Breast epithelium (tissue), 4 donors: Measurements from ENCODE around the gene GMDS. TPM values are rescaled to one million over a fixed set of nuclear protein-coding genes. Genes with fewer than 3 reads are reported as not detected.
A peak's percentile ranks its signal among the peaks of the same experiment; 100 is the strongest.

Experiments used
- DNase-seq, 2 donors: peaks; one replicate each; pipeline ENCODE4 v3.0.0-alpha.2; 2019; ENCODE audit warnings: low spot score in 2 of 2
- H3K27ac ChIP-seq, 2 donors: fragments of 200-600 bp; sonication (generic) in 1 of 2; one replicate each; pipeline ENCODE4 v1.5.1; 2016 to 2019; ENCODE audit warnings: mild to moderate bottlenecking in 1 of 2
- H3K27me3 ChIP-seq, 2 donors: fragments of 200-600 bp; sonication (generic) in 1 of 2; one replicate each; pipeline versions ENCODE4 v1.5.1 to v1.6.0; 2017 to 2019; ENCODE audit warnings: control low read depth in 1 of 2, mild to moderate bottlenecking in 1 of 2
- H3K36me3 ChIP-seq: fragments of 200-600 bp; one replicate; pipeline ENCODE4 v1.5.1; 2019
- H3K4me1 ChIP-seq, 2 donors: fragments of 200-600 bp; sonication (generic); one replicate each; pipeline ENCODE4 v1.5.1; 2016 to 2019; ENCODE audit warnings: control low read depth in 1 of 2
- H3K4me3 ChIP-seq, 3 donors: fragments of 200-600 bp; sonication (generic); 1 replicate in 2 of 3; 2 replicates in 1 of 3; pipeline ENCODE4 v1.5.1; 2016 to 2019; ENCODE audit warnings: mild to moderate bottlenecking in 3 of 3, moderate library complexity in 2 of 3
- H3K9me3 ChIP-seq, 2 donors: fragments of 200-600 bp; sonication (generic) in 1 of 2; one replicate each; pipeline ENCODE4 v1.5.1; 2016 to 2019; ENCODE audit warnings: control low read depth in 1 of 2
- POLR2A ChIP-seq: fragments of 450-650 bp; IDR thresholded peaks from one replicate; pipeline ENCODE4 v1.6.1; 2016; ENCODE audit warnings: antibody characterized with exemption, mild to moderate bottlenecking, moderate library complexity
- POLR2AphosphoS5 ChIP-seq, 3 donors: sonication (generic); formaldehyde crosslinking; IDR thresholded peaks; one replicate each; pipeline ENCODE4 v1.6.1; 2017; ENCODE audit warnings: antibody characterized with exemption in 3 of 3
- intact Hi-C: fragments of 100-400 bp; cut with DNase I; formaldehyde crosslinking; loops from one replicate; pipeline ENCODE4 v1.15.1; 2023; ENCODE audit warnings: low total_unique reads
- total RNA-seq, 3 donors: library from RNA; depleted of rRNA; stranded (reverse); fragments of >200 nt; gene quantifications; one replicate each; pipeline ENCODE4 v1.1.0, GENCODE V29; 2016
- TF ChIP-seq, protein P1 (sequence below), 3 donors: fragments of 450-650 bp; IDR thresholded peaks; one replicate each; pipeline ENCODE4 v1.5.1; 2016 to 2017; ENCODE audit warnings: antibody characterized with exemption in 3 of 3, mild to moderate bottlenecking in 3 of 3, moderate library complexity in 3 of 3

Gene GMDS
- total RNA-seq, 3 donors from 2014 or later, result 7.5 to 29.2 (median 17.0) TPM

DNA sequence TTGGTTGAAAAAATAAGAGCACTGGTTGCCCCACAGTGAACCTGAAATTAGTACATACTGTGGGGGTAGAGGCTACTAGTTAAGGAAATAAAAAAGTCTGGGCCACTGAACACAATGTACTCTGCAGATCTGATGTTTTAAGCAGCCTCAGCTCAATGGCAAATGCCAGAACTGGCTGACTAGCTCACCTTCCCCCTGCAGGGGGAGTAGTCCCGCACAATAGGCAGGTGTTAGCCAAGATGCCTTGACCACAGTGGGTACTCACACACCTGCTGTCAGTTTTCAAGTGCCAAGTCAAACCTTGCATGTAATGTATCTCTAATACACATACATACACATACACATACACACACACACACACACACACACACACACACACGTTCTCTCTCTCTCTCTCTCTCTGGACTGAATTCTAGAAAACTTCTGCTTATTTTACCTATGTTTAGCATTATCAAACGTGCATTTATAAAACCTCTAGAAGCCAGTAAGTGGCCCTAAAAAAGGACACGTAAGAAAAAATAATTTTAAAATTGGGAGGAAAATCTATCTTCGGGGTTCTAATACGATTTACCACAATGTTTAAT is 36.1 kb downstream of the GMDS start:
- intact Hi-C loops, result no loop called here
- no peaks in the 10 kb centered on the region for H3K27me3 ChIP-seq

DNA sequence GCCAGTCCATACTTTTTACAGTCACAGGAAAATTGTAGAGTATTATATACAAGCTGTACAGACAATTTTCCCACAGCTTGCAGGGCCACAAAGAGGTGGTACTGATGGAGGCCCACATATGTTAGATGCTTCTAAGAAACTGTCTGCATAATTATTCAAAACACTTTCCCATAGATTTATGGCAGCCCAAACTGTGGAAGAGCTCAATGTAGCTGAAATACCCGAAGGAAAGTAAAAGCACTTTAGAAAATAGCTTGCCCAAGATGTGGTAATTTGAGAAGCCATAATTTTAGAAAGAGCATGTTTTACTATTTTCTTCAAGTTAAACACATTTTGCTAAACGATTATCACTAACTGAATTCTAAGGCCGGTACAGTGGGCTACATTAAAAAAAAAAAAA is 36.9 kb downstream of the GMDS start:
- H3K27me3 ChIP-seq, result no peaks in the 10 kb centered on the region
- no peak overlapping the region for H3K27ac ChIP-seq
- TF ChIP-seq, protein P1, sequence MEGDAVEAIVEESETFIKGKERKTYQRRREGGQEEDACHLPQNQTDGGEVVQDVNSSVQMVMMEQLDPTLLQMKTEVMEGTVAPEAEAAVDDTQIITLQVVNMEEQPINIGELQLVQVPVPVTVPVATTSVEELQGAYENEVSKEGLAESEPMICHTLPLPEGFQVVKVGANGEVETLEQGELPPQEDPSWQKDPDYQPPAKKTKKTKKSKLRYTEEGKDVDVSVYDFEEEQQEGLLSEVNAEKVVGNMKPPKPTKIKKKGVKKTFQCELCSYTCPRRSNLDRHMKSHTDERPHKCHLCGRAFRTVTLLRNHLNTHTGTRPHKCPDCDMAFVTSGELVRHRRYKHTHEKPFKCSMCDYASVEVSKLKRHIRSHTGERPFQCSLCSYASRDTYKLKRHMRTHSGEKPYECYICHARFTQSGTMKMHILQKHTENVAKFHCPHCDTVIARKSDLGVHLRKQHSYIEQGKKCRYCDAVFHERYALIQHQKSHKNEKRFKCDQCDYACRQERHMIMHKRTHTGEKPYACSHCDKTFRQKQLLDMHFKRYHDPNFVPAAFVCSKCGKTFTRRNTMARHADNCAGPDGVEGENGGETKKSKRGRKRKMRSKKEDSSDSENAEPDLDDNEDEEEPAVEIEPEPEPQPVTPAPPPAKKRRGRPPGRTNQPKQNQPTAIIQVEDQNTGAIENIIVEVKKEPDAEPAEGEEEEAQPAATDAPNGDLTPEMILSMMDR (IDR thresholded peaks at IDR 0.05), result no peak
- TF ChIP-seq POLR2A, result no peak
- TF ChIP-seq POLR2AphosphoS5 (IDR thresholded peaks at IDR 0.05), result no peak
- DNase-seq, result no peak
- intact Hi-C loops, result no loop called here
- H3K9me3 ChIP-seq, result no peaks in the 10 kb centered on the region
- H3K4me3 ChIP-seq, result no peak overlapping the region
- H3K36me3 ChIP-seq, result no peaks in the 10 kb centered on the region
- no peaks in the 10 kb centered on the region for H3K4me1 ChIP-seq

More for the DNA sequence above, 36.1 kb downstream of the GMDS start:
- DNase-seq, result peak in 1 of 2 donors; percentile 28
- TF ChIP-seq, protein P1 (IDR thresholded peaks at IDR 0.05), result peak in 2 of 3 donors; percentile 33 to 54
- TF ChIP-seq POLR2A, result no peak
- Histone ChIP-seq H3K4me3 (no peak overlapping the region), H3K36me3 (no peaks in the 10 kb centered on the region), H3K27ac (no peak overlapping the region), H3K4me1 (no peaks in the 10 kb centered on the region), H3K9me3 (no peaks in the 10 kb centered on the region)

DNA sequence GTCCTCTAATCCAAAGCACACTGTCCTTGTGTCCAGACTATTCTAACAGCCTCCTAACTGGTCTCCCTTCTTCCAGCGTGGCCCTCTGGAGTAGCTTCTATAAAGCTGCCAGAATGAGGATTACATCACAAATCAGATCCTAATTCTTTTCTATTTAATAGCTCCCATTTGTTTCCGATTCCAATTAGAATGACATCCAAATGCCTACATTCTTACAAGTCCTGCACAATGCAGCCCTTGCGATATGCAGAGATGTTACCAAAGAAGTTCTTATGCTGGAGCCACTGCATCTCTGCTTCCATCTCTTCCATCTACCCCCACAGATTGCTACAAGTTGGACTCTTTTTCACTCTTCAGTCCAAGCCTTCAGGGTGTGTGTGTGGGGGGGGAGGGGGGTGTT is 40.0 kb downstream of the GMDS start:
- H3K4me3 ChIP-seq, result no peak overlapping the region
- no peaks in the 10 kb centered on the region for H3K9me3 ChIP-seq
- TF ChIP-seq POLR2AphosphoS5 (IDR thresholded peaks at IDR 0.05), result no peak
- TF ChIP-seq, protein P1 (IDR thresholded peaks at IDR 0.05), result no peak
- no peak overlapping the region for H3K27ac ChIP-seq
- intact Hi-C loops, result no loop called here
- DNase-seq, result no peak
- H3K4me1 ChIP-seq, result no peaks in the 10 kb centered on the region
- no peaks in the 10 kb centered on the region for H3K27me3 ChIP-seq
- H3K36me3 ChIP-seq, result no peaks in the 10 kb centered on the region

DNA sequence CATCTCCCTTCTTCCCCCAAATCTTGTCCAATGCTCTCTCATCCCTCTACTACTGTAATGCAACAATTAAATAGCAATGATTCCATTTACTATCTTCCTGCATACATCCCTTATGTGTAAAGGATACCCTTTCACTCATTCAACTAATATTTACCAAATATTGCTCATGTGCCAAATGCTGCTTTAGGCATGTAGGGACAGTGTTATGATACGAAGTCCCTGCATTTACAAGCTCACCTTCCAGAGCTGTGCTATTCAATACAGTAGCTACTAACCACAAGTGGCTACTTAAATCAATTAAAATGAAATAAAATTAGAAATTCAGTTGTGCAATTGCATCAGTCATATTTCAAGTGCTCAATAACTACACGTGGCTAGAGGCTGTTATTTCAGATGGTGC is 41.1 kb downstream of the GMDS start:
- TF ChIP-seq POLR2AphosphoS5 (IDR thresholded peaks at IDR 0.05), result no peak
- no peak for TF ChIP-seq POLR2A
- TF ChIP-seq, protein P1 (IDR thresholded peaks at IDR 0.05), result no peak
- intact Hi-C loops, result no loop called here
- no peak for DNase-seq
- Histone ChIP-seq H3K27me3 (no peaks in the 10 kb centered on the region), H3K27ac (no peak overlapping the region), H3K4me1 (no peaks in the 10 kb centered on the region), H3K36me3 (no peaks in the 10 kb centered on the region), H3K9me3 (no peaks in the 10 kb centered on the region), H3K4me3 (no peak overlapping the region)

DNA sequence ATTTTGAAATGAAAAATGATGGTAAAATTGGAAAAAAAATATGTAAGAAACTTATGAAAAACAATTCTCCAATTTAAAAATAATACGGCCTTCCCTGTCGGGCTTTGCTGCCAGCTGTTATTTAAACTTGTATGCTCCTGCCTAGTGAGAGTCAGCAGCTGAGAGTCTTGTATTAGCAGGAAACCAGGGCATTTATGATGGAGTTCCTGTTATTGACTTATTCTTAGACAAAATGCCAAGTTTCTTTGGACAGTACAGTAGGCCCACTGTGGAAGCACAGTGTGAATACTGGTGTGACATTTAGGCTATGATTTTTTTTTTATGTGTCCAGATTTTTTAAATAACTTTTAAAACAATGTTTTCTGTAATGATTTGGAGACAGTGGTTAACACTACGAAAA is 42.1 kb downstream of the GMDS start:
- TF ChIP-seq POLR2AphosphoS5 (IDR thresholded peaks at IDR 0.05) (no peak), POLR2A (no peak)
- TF ChIP-seq, protein P1 (IDR thresholded peaks at IDR 0.05), result no peak
- Histone ChIP-seq H3K27me3 (no peaks in the 10 kb centered on the region), H3K9me3 (no peaks in the 10 kb centered on the region), H3K4me3 (no peak overlapping the region), H3K27ac (no peak overlapping the region), H3K36me3 (no peaks in the 10 kb centered on the region), H3K4me1 (no peaks in the 10 kb centered on the region)
- no peak for DNase-seq
- intact Hi-C loops, result no loop called here
